ENCODE data around the gene P2RY13.

DNA sequence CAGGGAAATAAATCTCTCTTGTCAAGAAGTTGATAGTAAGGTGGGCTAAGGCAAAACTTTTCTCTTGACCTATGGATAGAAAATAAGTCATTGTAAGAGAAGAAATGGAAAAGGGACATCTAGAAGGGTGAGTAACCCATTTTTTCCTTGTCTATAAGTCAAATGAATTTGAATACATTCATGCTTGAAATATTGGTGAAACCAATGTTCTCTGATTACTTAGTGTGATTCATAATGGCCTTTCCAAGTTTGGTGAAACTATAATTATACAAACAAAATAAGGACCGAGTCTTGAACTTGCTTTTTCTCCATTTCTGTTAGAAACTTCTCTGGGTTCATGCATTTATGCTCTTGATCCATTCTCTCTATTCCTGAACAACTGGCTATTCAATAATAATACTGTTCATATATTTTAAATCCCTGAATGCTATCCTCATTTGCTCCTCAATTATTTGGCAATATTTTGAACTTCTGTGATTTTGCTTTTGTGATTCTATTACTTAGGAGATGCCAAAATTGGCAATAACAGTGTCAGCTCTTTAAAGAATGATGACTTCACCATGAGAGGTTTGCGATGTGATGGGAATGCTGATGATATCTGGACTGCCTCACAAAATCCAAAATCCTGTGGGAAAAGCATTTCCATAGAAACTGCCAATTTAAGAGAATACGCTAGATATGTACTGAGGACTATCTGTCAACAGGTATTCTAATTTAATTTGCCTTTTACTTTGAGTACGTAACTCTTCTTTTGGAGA, 42.9 kb upstream of the P2RY13 start:
- TF ChIP-seq, protein P1, sequence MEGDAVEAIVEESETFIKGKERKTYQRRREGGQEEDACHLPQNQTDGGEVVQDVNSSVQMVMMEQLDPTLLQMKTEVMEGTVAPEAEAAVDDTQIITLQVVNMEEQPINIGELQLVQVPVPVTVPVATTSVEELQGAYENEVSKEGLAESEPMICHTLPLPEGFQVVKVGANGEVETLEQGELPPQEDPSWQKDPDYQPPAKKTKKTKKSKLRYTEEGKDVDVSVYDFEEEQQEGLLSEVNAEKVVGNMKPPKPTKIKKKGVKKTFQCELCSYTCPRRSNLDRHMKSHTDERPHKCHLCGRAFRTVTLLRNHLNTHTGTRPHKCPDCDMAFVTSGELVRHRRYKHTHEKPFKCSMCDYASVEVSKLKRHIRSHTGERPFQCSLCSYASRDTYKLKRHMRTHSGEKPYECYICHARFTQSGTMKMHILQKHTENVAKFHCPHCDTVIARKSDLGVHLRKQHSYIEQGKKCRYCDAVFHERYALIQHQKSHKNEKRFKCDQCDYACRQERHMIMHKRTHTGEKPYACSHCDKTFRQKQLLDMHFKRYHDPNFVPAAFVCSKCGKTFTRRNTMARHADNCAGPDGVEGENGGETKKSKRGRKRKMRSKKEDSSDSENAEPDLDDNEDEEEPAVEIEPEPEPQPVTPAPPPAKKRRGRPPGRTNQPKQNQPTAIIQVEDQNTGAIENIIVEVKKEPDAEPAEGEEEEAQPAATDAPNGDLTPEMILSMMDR (IDR thresholded peaks at IDR 0.05; ENCODE audit: poor library complexity): no peak
- no peak for TF ChIP-seq EZH2 (IDR thresholded peaks at IDR 0.05; ENCODE audit: borderline replicate concordance)
- no peak for TF ChIP-seq EZH2phosphoT487 (IDR thresholded peaks at IDR 0.05; ENCODE audit: low read depth, severe bottlenecking, unreplicated experiment)
